Cardiac muscle cell (in vitro differentiated cells and primary cell): ENCODE data around the gene AATK. TPM values are rescaled to one million over a fixed set of nuclear protein-coding genes. Genes with fewer than 3 reads are reported as not detected.
"Not testable (repeated sequence)": the region's sequence is repeated elsewhere in the genome, so short reads cannot be mapped to it uniquely, and the experiment has no call there.

ENCODE experiments used
- DNase-seq, 2 donors: peaks; one replicate each; pipeline versions ENCODE4 v3.0.0 to v3.0.0-alpha.2; 2010 to 2017; ENCODE audit warnings: low read depth in 1 of 2, low spot score in 1 of 2
- H3K27ac ChIP-seq: fragments of 200-600 bp; sonication (generic); 2 replicates; pipeline ENCODE4 v1.5.1; 2016
- H3K27me3 ChIP-seq: fragments of 200-600 bp; sonication (generic); 2 replicates; pipeline ENCODE4 v1.6.0; 2016; ENCODE audit warnings: control low read depth
- H3K36me3 ChIP-seq: fragments of 200-600 bp; sonication (generic); 2 replicates; pipeline ENCODE4 v1.5.1; 2016; ENCODE audit warnings: control low read depth
- H3K4me1 ChIP-seq: fragments of 200-600 bp; sonication (generic); 2 replicates; pipeline ENCODE4 v1.8.1; 2017; ENCODE audit warnings: low read depth, mild to moderate bottlenecking, mixed run types
- H3K4me3 ChIP-seq: fragments of 200-600 bp; sonication (generic); 2 replicates; pipeline ENCODE4 v1.5.1; 2016; ENCODE audit warnings: mild to moderate bottlenecking
- H3K9me3 ChIP-seq: fragments of 200-600 bp; sonication (generic); 2 replicates; pipeline ENCODE4 v1.5.1; 2017; ENCODE audit warnings: low read depth, mild to moderate bottlenecking, control low read depth
- polyA plus RNA-seq: library from polyadenylated mRNA; unstranded; fragments of >200 nt; fragmentation: Nextera tagmentation; extraction: Ambion mirVana; gene quantifications from 2 replicates; pipeline ENCODE4 v1.2.1, GENCODE V29; 2016
- total RNA-seq: library from RNA; depleted of rRNA; stranded (reverse); fragments of >200 nt; gene quantifications from 2 replicates; pipeline ENCODE4 v1.2.3, GENCODE V29; 2016
- TF ChIP-seq, protein P1 (sequence below): IDR thresholded peaks from 2 replicates; pipeline ENCODE4 v1.5.1; 2012; ENCODE audit warnings: low read depth, mild to moderate bottlenecking, low read length

Gene AATK
- total and polyA plus RNA-seq, 2 experiments from 2014 or later: 8.0 to 21.9 TPM

DNA sequence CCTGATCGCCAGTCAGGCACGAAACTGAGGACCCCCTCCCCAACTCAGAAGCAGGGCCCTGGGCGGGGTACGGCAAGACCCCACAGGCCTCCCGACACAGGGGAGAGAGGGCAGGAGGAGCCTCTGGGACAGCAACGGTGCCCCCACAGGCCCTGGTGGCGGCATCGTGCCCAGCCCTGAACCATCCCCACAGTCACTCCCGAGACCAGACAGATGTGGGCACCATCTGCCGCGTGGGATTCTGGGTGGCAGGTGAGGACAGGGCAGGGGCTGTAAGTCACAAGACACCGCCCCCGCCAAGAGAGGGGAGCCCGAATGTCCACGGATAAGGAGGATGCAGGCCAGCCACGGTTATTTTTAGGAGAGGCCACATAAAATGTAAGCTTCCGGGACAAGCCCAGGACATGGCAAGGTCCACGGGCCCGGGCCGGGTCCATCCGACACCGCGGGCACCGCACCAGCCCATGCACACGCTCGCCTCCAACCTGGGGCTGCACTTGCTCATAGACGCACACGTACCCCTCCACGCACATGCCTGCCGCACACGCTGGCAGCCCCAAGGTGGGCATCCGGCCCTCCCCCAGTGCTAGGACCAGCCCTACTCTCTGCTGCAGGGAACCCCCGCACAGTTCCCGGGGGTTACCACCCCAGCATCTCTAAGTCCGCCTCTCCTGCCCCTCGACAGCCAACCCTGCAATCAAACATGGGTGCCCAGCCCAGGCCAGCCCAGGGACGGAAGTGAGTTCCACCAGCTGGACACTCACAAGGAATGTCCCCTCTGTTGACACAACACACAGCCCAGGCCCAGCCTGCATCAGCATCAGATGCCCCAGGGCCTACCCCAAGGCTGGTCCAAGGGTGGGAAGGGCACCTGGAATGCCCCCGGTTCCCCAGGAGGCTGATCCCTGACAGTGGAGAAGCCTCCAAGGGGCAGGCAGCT, 8.9 kb downstream of the AATK start:
- H3K27ac ChIP-seq: no peak overlapping the region
- no peak for DNase-seq
- TF ChIP-seq, protein P1, sequence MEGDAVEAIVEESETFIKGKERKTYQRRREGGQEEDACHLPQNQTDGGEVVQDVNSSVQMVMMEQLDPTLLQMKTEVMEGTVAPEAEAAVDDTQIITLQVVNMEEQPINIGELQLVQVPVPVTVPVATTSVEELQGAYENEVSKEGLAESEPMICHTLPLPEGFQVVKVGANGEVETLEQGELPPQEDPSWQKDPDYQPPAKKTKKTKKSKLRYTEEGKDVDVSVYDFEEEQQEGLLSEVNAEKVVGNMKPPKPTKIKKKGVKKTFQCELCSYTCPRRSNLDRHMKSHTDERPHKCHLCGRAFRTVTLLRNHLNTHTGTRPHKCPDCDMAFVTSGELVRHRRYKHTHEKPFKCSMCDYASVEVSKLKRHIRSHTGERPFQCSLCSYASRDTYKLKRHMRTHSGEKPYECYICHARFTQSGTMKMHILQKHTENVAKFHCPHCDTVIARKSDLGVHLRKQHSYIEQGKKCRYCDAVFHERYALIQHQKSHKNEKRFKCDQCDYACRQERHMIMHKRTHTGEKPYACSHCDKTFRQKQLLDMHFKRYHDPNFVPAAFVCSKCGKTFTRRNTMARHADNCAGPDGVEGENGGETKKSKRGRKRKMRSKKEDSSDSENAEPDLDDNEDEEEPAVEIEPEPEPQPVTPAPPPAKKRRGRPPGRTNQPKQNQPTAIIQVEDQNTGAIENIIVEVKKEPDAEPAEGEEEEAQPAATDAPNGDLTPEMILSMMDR: no peak
- no peaks in the 10 kb centered on the region for H3K9me3 ChIP-seq
- no peaks in the 10 kb centered on the region for H3K4me1 ChIP-seq
- no peaks in the 10 kb centered on the region for H3K27me3 ChIP-seq
- no peaks in the 10 kb centered on the region for H3K36me3 ChIP-seq
- no peak overlapping the region for H3K4me3 ChIP-seq

DNA sequence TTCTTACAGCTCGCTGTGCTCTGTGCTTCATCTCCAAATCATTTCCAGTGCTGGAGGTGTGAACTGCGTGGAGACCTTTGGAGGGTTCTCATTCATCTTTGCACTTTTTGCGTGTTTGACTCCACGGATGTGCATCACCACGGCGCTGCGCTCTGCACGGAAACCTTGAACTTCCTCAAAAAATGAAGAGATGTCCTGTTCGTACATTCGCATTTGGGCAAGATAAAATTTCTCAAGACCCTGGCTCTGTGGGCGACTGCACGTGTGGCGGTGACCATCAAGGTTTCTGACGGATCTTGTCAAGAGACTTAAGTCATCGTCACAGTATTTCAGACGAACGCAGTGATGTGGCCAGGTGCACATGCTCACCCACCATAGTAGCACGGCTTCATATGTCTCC, 11.1 kb downstream of the AATK start:
- Histone ChIP-seq H3K27ac (no peak overlapping the region), H3K4me1 (no peaks in the 10 kb centered on the region), H3K9me3 (no peaks in the 10 kb centered on the region), H3K4me3 (no peak overlapping the region), H3K36me3 (no peaks in the 10 kb centered on the region), H3K27me3 (no peaks in the 10 kb centered on the region)
- TF ChIP-seq, protein P1: no peak
- no peak for DNase-seq

DNA sequence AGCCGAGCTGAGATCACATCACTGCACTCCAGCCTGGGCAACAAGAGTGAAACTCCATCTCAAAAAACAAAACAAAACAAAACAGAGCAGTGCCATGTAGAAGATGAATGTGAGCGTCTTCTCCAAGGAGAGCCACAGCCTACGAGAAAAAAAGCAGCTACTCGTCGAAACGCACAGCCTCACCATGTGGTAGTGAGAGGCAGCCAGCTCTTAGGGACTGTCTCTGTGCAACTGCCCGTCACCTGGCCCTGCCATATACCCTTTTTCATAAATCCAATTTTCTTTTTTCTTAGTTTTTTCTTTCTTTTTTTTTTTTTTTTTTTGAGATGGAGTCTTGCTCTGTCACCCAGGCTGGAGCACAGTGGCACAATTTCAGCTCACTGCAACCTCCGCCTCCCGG, 12.0 kb downstream of the AATK start:
- not testable (repeated sequence) for H3K27me3 ChIP-seq, H3K4me3 ChIP-seq, H3K36me3 ChIP-seq, H3K9me3 ChIP-seq, DNase-seq, H3K4me1 ChIP-seq, H3K27ac ChIP-seq

DNA sequence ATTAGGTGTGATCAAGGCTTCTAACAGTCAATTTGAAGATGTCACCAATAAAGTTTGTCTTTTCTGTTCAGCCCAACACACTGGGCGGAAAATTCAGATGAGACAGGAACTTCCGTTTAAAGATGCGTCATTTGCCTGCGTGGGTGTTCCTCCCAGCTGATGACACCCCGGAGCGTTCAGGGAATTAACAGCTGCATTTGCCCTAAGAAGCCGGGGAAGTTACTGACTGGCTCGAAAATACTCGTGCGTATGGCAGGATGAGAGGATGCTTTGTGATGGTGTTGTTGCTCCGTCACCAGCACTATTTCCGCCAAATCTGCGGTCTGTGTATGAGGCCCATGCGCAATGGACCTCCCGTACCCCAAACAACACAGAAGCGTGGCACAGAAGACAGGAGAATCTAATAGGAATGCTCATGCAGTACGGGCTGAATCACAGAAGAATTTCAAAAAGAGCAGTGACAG, 12.6 kb downstream of the AATK start:
- H3K9me3 ChIP-seq: no peaks in the 10 kb centered on the region
- H3K4me3 ChIP-seq: no peak overlapping the region
- H3K27ac ChIP-seq: no peak overlapping the region
- no peaks in the 10 kb centered on the region for H3K4me1 ChIP-seq
- H3K36me3 ChIP-seq: no peaks in the 10 kb centered on the region
- no peaks in the 10 kb centered on the region for H3K27me3 ChIP-seq
- TF ChIP-seq, protein P1: no peak
- DNase-seq: peak in 1 of 2 donors; percentile 82

DNA sequence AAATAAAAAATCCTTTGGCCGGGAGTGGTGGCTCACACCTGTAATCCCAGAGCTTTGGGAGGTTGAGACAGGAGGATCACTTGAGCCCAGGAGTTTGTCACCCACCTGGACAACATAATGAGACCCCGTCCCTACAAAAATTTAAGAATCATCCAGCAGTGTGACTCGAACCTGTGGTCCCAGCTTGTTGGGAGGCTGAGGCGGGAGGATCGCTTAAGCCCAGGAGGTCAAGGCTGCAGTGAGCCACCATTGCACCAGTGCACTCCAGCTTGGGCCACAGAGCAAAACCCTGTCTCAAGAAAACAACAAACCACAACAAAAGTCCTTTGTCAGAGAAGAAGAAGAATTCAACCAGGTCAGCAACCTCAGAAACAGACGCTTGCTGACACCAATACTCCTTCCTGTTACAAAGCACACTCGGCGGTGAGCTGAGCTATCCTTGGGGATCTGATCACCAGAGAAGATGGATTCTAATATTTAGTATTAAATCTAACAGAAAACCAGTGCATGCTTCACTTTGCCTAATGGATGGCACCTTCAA, 13.7 kb downstream of the AATK start:
- Histone ChIP-seq H3K36me3 (no peaks in the 10 kb centered on the region), H3K4me3 (no peak overlapping the region), H3K27ac (no peak overlapping the region), H3K9me3 (no peaks in the 10 kb centered on the region), H3K4me1 (no peaks in the 10 kb centered on the region), H3K27me3 (no peaks in the 10 kb centered on the region)
- TF ChIP-seq, protein P1: no peak
- DNase-seq: no peak

DNA sequence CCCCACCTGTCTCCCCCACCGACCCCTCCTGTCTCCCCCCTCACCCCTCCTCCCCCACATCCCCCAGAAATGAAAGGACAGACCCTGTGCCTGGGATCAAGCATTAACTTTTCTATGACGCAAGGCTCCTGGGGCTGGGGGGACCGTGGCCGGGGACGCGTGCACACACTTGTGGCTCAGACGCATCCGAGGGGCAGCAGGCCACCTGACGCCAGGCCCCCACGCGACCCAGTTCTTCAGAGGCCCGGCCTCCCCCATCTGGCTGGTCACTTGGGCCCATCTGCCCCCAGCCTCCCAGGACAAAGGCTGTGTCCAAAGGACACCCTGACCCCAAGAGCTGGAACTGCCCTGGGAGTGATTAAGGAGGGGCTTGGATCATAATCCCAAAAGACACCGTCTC, 14.7 kb downstream of the AATK start:
- Histone ChIP-seq H3K27me3 (no peaks in the 10 kb centered on the region), H3K9me3 (no peaks in the 10 kb centered on the region), H3K27ac (no peak overlapping the region), H3K4me3 (no peak overlapping the region), H3K4me1 (no peaks in the 10 kb centered on the region), H3K36me3 (no peaks in the 10 kb centered on the region)
- TF ChIP-seq, protein P1: no peak
- DNase-seq: no peak
